GM18517 (cell line): ENCODE data around the gene ORC2.
"Not testable (repeated sequence)": the region's sequence is repeated elsewhere in the genome, so short reads cannot be mapped to it uniquely, and the experiment has no call there.

Experiments used
- ATAC-seq: cut with Tn5 transposase; IDR thresholded peaks from one replicate; pipeline ENCODE4 v1.9.1; 2021; ENCODE audit warnings: mild to moderate bottlenecking, moderate library complexity; ENCODE audit not compliant: unreplicated experiment

ORC2 gene

DNA sequence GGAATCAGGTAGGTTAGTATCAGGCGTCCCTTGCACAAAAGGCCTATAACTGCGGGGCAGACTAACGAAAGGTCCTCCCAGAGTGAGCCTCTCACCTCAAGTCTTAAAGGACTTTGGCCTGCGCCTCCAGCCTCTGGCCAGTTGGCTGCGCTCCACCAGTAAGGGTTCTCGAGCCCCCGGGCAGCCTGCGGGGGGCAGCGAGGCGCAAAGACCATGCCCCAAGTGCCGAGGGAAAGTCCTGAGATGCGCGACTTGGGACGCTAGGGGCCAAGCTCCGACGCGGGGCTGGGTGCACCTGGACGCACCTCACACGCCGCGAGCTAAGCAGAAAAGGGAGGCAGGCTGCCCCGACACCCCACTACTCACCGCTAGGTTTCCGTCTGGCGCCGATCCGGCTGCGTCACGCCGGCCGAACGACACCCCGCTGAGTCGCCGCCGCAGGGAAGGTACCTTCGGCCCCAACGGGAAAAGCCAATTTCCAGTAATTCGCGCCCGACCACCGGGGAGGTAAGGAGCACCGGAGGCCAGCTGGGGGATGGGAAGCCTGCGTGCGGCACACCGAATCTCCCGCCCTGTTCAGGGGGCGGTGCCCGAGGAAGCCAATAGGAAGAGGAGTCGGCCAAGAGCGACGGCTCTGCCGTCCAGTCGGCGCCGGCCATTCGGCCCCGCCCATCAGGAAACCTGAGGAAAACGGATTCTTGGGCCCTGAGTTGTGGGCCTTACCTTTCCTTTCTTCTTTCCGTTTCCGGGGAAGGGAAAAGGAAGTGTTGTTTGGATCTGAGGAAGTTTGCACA is at the start of gene ORC2:
Gene ORC2 (minus strand): TSS at position 537 of the 794 bp plus-strand sequence. CDS start 5,537 bp downstream, outside the sequence.
- ATAC-seq: peak; percentile 81

DNA sequence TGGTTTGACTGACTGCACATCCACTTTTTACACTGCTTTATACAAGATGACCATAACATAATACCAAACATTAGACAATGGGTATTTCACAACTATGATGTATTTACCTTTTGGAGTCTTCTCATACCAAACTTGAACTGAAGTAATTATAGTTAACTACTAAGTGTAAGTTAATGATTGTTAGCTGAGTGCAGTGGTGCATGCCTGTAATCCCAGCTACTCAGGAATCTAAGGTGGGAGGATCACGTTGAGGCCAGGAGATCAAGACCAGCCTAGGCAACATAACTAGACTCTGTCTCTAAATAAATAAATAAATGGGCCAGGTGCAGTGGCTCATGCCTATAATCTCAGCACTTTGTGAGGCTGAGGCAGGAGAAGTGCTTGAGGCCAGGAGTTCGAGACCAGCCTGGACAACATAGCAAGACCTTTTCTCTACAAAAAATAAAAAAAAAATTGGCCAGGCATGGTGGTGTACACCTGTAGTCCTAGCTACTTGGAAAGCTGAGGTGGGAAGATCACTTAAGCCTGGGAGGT is 44.9 kb upstream of the ORC2 start:
- ATAC-seq: no peak

DNA sequence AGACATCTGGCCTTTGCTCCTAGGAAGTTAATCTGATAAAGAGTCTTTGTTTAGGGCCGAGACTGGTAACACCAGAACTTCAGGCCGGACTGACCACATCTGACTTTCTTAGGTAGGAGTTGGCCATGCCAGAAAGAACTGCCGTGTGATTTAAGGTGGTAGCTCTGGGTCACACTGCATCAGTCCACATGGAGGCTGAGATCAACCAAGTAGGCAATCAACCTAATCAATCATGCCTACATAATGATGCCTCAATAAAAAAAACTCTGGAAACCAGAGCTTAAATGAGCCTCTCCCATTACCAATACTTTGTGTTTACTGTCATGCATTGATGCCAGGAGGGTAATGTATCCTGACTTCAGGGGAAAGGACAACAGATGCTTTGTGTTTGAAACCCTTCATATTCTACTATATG is 44.1 kb upstream of the ORC2 start:
- ATAC-seq: no peak

DNA sequence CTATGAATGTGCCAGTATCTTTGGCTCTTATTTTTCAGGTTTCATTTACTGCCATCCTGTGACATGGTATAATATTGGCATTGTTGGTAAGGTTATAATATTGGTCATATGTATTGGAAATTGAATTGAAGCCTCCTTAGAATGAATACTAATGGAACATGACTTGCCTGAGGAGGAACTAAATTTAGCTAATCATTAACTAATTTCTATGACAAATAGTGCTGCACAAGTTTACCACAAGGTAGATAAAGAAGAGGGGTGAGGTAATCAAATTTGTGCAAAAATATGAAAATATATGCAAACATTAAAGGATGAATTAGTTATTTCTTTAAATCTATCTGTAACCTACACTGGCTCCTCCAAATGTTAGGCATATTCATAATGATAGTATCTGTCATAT is 43.2 kb upstream of the ORC2 start:
- ATAC-seq: no peak

DNA sequence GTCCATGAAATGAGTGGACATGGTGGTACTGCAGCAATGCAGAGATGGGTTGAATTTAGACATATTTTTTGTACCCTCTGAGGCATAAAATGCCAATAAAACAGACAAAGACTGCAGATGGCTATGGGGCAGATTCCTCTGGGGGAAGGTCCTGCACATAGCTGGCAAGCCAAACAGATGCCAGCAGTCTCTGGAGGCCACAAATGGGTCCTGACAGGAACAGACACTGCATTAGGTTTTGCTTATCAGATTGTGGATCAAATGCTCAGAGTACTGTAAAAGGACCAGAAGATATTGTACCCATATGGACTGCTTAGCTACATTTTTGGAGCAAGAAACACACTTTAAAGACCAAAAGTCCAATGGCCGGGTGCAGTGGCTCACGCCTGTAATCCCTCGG is 40.9 kb upstream of the ORC2 start:
- no peak for ATAC-seq

DNA sequence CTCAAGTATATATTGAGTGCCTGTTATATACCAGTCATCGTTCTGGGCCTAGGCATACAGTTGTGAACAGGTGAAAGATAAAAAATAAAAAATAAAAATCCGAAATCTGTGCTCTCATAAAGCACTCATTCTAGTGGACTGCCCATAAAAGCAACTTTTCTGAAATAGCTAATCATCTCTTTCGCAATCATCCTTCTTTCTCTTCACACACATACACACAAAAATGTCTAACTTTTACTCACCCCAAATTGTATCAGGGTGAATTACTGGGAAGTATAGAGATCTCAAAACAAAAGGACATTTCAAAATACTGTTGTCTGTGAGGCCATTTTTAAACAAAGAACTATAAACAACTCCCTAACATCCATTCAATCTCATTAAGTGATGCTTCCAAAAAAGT is 29.6 kb upstream of the ORC2 start:
- ATAC-seq: no peak

DNA sequence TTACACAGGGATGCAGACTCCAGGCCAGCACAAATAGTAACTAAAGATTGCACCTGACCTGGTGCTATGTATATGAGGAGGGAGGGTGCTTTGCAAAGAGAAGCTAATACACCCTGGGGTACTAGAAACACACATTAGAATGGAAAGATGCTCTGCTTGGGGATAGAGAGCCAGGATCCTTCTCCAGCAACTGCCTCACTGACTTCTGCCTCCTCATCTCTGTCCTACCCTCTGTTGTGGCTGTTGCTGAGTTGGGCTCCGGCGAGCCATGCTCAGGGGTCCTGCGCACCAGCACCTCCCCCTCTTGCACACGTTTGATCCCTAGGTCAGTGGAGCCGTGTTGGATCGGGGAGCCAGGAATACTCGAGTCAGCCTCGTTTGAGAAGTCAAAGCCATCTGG is 23.7 kb upstream of the ORC2 start:
- ATAC-seq: no peak

DNA sequence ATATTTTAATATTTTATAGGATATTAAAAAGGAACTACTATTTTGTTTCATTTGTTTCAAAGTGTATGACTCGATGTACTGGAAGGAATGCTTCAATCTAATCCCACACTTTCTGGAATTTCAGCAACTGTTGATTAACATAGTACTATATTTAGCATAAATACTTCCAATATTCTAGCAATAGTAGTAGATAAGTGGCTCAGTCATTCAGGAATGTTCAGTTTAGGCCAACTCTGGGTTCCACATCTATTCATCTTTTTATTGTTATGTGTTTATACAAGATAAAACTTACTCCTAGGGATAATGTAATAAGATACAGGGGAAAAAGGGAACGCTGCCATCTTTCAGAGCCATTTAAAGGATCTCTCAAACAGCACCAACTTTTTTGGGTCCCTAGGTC is 22.3 kb upstream of the ORC2 start:
- ATAC-seq: no peak

DNA sequence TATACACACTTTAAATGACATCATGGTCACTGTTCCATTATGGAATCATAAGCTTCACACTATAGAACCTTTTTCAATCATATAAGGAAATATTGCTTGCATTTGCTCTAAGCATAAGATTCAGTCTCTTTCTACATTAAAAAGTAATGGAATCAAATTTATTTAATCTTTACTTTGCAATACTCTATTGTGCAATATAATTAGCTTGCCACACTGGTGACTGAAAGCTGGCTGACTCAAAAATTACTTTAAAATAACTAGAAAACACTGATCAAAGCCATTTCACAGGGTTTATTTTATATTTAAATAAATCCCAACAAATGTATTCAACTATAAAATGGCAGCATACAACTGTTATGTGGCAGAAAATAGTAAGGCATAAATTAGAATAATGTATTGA is 13.2 kb upstream of the ORC2 start:
- no peak for ATAC-seq

DNA sequence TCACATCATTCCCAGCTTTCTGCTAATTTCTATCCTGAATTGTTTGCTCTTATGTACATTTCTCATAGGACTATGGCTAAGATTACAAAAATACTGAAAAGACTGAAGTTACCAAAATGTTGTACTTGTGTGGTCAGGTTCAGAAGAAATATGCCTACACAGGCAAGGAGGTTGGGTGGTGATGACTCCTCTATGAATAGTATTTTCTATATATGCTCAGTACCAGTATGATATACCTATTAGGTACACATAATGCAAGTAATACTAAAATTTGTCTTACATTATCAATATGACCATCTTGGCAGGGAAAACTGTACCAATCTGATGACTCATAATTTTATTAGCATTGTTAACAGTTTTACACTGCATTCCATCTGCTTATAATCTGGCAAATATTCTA is 12.2 kb upstream of the ORC2 start:
- no peak for ATAC-seq

DNA sequence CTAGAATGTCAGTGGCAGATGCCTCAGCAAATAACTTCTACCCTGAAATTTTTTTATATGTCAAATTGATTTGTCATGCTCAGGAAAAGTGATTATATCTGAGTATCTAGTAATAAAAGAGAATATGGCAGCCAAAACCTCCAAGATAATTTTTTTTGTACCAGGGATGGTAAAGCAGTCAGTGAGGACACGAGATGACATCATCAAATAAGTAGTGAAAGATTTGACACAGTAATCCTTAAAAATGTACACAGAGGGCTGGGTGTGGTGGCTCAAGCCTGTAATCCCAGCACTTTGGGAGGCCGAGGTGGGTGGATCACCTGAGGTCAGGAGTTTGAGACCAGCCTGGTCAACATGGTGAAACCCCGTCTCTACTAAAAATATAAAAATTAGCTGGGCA is 6.6 kb upstream of the ORC2 start:
- ATAC-seq: not testable (repeated sequence)

DNA sequence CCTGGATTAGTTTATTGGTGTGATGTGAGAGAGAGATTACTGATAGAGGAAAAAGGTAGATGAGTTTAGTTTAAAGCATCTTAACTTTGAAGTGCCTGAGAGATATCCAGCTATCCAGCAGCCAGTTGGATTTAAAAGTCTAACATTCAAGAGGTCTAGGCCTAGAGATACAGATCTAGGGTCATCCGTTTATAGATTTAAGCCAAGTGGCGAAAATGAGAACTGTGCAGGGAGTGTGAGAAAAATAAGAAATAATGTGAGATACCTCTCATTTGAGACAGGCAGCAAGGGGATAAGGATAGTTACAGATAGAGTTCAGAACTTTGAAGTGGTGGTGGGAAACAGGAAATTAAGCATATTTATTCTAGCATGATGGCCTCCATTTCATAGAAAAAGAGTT is 5.3 kb upstream of the ORC2 start:
- ATAC-seq: no peak

DNA sequence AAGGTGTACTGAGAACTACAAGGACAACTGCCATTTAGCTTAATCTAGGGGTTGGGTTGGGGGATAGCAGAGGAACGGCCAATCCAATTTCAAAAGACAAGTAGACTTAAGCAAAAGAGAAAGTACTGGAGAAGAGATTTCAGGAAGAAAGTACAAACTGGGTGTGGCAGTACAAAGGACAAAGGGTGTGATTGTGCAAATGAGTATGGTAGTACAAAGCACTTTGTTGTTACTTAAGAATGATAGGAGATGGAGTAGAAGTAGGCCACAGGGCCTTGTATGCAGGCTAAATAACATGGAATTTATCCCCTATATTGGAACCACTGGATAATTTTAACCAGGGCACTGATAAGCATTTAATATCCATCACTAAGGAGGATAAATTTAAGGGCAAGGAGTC is 4.7 kb upstream of the ORC2 start:
- no peak for ATAC-seq

DNA sequence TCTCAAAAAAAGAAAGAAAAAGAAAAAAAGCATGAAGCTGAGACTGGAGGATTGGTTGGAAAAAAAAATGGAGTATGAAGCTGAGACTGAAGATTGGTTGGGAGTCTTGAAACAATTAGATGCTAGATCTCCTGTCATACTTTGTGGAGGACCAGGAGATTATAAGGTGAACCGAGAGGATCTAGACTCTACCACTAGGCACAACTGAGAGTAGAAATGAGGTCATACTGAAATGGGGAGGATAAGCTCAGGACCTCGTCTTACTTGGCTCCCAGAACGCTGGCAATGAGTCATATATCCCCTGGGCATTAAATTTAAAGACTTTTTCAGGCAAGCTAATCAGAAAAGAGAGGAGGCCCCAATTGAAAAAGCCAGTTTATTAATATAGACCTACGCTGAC is 3.3 kb upstream of the ORC2 start:
- no peak for ATAC-seq

DNA sequence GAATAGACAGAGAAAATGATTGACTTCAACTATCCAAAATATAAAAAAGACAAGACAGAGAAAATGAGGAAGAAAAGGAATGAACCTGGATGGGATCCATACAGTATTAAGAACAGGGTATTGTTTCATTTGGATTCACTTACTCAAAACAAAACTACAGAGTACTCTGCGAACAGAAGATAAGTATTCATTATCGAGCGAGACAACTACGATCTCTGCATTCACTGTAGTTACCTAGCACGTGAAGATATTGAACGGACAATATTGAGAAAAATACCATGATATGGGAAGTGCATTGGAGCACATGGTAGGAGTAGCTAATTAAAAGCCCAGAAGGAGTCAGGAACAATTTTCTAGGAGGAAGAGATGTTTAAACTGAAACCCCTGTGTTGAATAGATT is 1.0 kb upstream of the ORC2 start:
- ATAC-seq: no peak

DNA sequence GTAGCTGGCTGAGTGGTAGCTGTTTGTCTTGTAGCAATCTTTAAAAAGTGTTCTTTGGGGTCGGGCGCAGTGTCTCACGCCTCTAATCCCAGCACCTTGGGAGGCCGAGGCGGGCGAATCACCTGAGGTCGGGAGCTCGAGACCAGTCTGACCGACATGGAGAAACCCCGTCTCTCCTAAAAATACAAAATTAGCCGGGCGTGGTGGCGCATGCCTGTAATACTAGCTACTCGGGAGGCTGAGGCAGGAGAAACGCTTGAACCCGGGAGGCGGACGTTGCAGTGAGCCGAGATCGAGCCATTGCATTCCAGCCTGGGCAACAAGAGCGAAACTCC is 425 bp upstream of the ORC2 start:
- peak; percentile 1 for ATAC-seq

DNA sequence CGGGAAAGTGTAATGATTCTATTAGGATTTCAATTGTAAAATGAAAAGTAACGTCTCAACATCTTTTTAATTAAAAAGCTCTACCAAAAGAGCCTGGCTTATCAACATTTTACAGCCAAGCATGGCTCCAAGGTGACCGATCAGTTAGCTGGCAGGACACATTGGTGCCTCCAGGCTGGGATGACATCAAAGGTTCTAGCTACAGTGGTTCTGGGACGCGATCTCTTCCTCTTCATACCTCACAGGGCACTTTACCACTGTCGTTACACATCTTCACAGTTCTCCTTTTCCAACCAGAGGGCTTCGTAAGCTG is 693 bp downstream of the ORC2 start:
- ATAC-seq: peak; percentile 16

DNA sequence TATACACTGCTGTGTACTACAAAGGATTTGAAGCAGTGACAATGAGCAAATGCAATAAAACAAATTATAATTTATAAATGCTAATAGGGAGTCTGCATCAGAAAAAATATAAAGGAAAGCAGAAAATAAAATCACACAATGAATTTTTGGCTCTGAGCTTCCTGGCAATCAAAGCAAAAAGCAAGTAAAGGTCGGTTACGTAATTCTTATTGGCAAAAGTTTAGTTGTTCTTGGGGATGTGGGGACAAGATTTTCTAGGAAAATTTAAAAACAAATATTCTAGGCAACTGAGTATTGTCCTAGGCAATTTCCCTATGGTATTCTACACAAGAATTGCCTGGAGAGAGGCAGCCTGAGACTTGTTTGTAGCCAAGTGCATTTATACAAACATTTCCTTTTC is 1.8 kb downstream of the ORC2 start:
- no peak for ATAC-seq

DNA sequence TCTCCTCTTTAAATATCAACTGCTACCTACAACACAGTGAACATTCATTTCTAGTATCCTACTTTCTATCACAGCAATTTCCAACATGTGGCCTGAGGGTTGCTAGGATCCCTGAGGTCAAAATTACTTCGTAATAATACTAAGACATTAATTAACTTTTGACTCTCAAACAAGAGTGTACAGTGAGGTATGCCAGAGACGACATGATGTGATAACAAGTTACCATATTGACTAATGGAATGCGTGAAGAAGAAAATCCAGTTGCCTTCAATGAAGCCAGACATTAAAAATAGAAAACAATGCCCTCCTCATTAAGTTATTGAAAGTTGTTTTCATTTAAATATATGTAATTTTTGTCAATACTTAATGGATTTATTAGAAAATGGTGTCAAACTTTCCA is 13.1 kb downstream of the ORC2 start:
- ATAC-seq: no peak

DNA sequence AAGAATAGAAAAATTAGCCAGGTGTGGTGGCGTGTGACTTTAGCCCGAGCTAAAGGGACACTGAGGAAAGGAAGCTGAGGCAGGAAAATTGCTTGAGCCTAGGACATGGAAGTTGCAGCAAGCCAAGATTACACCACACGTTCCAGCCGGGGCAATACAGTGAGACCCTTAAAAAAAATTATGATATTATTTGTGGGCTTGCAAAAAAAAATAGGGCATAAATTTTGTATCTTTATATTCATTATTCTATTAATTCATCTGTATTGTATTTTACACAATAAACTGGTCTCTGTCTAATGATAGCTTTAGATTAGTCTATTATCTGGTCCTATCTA is 18.1 kb downstream of the ORC2 start:
- ATAC-seq: no peak

DNA sequence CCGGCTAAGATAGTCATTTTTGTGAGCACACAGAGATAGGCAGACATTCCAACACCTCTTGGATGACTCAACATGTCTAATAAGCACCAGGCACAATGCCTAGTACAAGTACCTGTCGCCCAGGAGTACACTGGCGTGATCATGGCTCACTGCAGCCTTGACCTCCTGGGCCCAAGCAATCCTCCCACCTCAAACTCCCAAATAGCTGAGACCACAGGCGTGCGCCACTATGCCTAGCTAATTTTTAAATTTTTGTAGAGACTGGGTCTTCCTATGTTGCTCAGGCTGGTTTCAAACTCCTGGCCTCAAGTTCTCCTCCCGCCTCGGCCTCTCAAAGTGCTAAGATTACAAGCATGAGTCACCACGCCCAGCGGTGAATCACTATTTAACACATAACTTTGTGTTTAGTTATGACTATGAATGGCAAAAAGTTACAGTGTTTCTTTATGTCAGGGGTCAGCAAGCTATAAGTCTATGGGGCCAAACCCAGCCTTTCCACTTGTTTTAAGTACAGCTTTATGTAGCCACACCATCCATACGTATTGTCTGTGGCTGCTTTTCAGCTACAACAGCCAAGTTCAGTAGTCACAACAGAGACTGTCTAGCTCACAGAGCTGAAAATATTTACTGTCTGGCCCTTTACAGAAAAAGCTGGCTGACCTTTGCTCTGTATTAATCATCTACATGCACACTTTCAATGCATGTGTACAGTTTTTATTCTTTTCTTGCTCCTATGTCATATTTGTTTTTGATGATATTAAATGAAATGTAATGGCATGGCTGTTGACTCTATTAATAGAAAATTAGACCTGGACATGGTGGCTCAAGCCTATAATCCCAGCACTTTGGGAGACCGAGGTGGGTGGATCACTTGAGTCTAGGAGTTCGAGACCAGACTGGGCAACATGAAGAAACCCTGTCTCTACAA is 18.7 kb downstream of the ORC2 start:
- ATAC-seq: peak; percentile 52

DNA sequence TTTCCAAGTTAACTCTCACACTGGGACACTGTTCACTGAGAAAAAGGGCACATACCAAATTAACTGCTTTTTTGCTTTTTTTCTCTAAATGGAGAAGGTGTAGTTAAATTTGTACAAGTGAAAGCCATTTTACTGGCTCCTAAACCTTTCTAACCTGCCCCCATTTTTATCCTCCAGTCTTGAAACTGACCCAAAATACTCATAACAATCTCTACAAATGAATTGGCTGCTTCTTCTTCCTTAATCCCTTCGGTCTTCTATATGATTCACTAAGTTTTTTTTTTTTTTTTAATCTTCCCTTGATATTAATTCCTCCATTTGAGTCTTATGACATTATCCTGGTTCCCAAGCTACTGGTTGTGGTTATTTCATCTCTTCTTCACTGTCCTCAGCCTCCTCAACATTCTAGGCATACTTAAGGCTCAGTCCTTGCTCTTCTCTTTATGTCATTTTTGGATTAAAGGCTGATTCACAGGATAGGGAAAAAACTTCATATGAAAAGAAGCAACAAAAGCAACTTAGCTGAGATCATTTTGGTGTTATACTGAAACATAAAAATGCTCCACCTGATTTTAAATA is 19.8 kb downstream of the ORC2 start:
- ATAC-seq: no peak
